ENCODE data around the gene OSR1. TPM values are rescaled to one million over a fixed set of nuclear protein-coding genes. Genes with fewer than 3 reads are reported as not detected.

OSR1 gene
- total RNA-seq, 1 donor from 2014 or later, result not detected

- H4K20me1 ChIP-seq (ENCODE audit: low read depth), result peaks cover 38% of the 10 kb centered on the region
Observed at GRCh38 chr2:19347619-19348562, 10.5 kb downstream of the OSR1 start.

GRCh38 chr2:19346983-19347618 lies 11.3 kb downstream of the OSR1 start:
- H2AFZ ChIP-seq (replicated peaks), result peak overlapping the region; percentile 94
- H3K27ac Mint-ChIP-seq, result peak overlapping the region; percentile 79
- H3K36me3 ChIP-seq, result no peaks in the 10 kb centered on the region
- peaks cover 39% of the 10 kb centered on the region for H3K27me3 ChIP-seq
- peak overlapping the region; percentile 82 for H3K4me3 ChIP-seq
- H3K4me3 Mint-ChIP-seq, result peak overlapping the region; percentile 96
- peaks cover 17% of the 10 kb centered on the region for H3K4me1 ChIP-seq
- no peak overlapping the region for H3K27ac ChIP-seq
- H3K9ac ChIP-seq, result peak overlapping the region; percentile 53
- H3K9me3 ChIP-seq (ENCODE audit: low read depth), result no peaks in the 10 kb centered on the region
- H3K36me3 Mint-ChIP-seq, result peaks cover 2% of the 10 kb centered on the region
- TF ChIP-seq EZH2phosphoT487 (IDR thresholded peaks at IDR 0.05), result no peak
- TF ChIP-seq EZH2 (IDR thresholded peaks at IDR 0.05), result no peak
- TF ChIP-seq, protein P1, sequence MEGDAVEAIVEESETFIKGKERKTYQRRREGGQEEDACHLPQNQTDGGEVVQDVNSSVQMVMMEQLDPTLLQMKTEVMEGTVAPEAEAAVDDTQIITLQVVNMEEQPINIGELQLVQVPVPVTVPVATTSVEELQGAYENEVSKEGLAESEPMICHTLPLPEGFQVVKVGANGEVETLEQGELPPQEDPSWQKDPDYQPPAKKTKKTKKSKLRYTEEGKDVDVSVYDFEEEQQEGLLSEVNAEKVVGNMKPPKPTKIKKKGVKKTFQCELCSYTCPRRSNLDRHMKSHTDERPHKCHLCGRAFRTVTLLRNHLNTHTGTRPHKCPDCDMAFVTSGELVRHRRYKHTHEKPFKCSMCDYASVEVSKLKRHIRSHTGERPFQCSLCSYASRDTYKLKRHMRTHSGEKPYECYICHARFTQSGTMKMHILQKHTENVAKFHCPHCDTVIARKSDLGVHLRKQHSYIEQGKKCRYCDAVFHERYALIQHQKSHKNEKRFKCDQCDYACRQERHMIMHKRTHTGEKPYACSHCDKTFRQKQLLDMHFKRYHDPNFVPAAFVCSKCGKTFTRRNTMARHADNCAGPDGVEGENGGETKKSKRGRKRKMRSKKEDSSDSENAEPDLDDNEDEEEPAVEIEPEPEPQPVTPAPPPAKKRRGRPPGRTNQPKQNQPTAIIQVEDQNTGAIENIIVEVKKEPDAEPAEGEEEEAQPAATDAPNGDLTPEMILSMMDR (IDR thresholded peaks at IDR 0.05), result no peak
- peaks cover 31% of the 10 kb centered on the region for H4K20me1 ChIP-seq (ENCODE audit: low read depth)
- H3F3A ChIP-seq (ENCODE audit: low read depth), result peaks cover 10% of the 10 kb centered on the region
- DNase-seq (ENCODE audit: low spot score), result no peak
- peaks cover 35% of the 10 kb centered on the region for H3K27me3 Mint-ChIP-seq (ENCODE audit: insufficient read depth, low read depth)
- H3K79me2 ChIP-seq (ENCODE audit: low read depth), result peaks cover 6% of the 10 kb centered on the region
- H3K4me1 Mint-ChIP-seq, result peaks cover 14% of the 10 kb centered on the region
- H3K4me2 ChIP-seq, result peak overlapping the region; percentile 87
- H3K9me3 Mint-ChIP-seq, result peaks cover under 1% of the 10 kb centered on the region

More at GRCh38 chr2:19347619-19348562, 10.5 kb downstream of the OSR1 start:
- Histone ChIP-seq H3F3A (ENCODE audit: low read depth) (peaks cover 10% of the 10 kb centered on the region), H2AFZ (replicated peaks) (peak overlapping the region; percentile 94), H3K4me3 (peak overlapping the region; percentile 82), H3K9me3 (ENCODE audit: low read depth) (no peaks in the 10 kb centered on the region), H3K27me3 (peaks cover 47% of the 10 kb centered on the region), H3K9ac (peak overlapping the region; percentile 53), H3K36me3 (no peaks in the 10 kb centered on the region), H3K4me2 (peak overlapping the region; percentile 87), H3K4me1 (peaks cover 17% of the 10 kb centered on the region), H3K27ac (no peak overlapping the region), H3K79me2 (ENCODE audit: low read depth) (peaks cover 6% of the 10 kb centered on the region)
- H3K27me3 Mint-ChIP-seq (ENCODE audit: insufficient read depth, low read depth), result peaks cover 42% of the 10 kb centered on the region
- DNase-seq (ENCODE audit: low spot score), result peak; percentile 95
- TF ChIP-seq EZH2phosphoT487 (IDR thresholded peaks at IDR 0.05), result no peak
- TF ChIP-seq, protein P1 (IDR thresholded peaks at IDR 0.05), result peak; percentile 3
- H3K4me1 Mint-ChIP-seq, result peaks cover 18% of the 10 kb centered on the region
- peaks cover 5% of the 10 kb centered on the region for H3K9me3 Mint-ChIP-seq
- peaks cover 2% of the 10 kb centered on the region for H3K36me3 Mint-ChIP-seq
- peak overlapping the region; percentile 96 for H3K4me3 Mint-ChIP-seq
- peak overlapping the region; percentile 85 for H3K27ac Mint-ChIP-seq

DNA sequence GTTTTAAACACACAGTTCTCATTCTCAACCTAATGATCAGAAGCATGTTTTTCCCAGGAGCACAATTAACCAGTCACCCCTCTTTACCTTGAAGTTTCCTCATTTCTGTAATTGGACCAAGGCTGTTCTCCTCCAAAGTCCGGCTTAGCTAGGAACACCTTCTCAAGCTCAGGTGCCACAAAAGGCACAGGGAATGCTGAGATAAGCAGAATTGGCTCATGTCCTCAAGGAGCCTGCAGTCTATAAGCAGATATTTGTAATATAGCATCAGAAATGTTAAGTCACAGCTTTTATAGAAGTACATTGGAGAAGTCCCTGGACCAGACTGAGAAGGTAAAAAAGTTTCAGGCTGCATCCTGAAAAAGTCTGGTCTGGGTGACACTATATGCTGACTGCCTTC lies 20.7 kb downstream of the OSR1 start:
- DNase-seq (ENCODE audit: low spot score), result no peak
- H3K36me3 Mint-ChIP-seq, result peaks cover 3% of the 10 kb centered on the region

More for the DNA sequence above, 20.7 kb downstream of the OSR1 start:
- no peak overlapping the region for H3K4me2 ChIP-seq
- H3K9ac ChIP-seq, result no peak overlapping the region
- no peaks in the 10 kb centered on the region for H3K79me2 ChIP-seq (ENCODE audit: low read depth)
- H3K4me1 ChIP-seq, result no peaks in the 10 kb centered on the region
- no peaks in the 10 kb centered on the region for H4K20me1 ChIP-seq (ENCODE audit: low read depth)
- H3K36me3 ChIP-seq, result no peaks in the 10 kb centered on the region
- H3K27me3 ChIP-seq, result no peaks in the 10 kb centered on the region
- no peak overlapping the region for H2AFZ ChIP-seq (replicated peaks)
- Mint-ChIP-seq H3K27me3 (ENCODE audit: insufficient read depth, low read depth) (no peaks in the 10 kb centered on the region), H3K9me3 (no peaks in the 10 kb centered on the region), H3K4me1 (peaks cover 5% of the 10 kb centered on the region), H3K4me3 (no peak overlapping the region), H3K27ac (no peak overlapping the region)
- H3K4me3 ChIP-seq, result no peak overlapping the region
- no peaks in the 10 kb centered on the region for H3F3A ChIP-seq (ENCODE audit: low read depth)
- no peak for TF ChIP-seq EZH2 (IDR thresholded peaks at IDR 0.05)
- TF ChIP-seq, protein P1 (IDR thresholded peaks at IDR 0.05), result no peak
- no peak for TF ChIP-seq EZH2phosphoT487 (IDR thresholded peaks at IDR 0.05)
- no peaks in the 10 kb centered on the region for H3K9me3 ChIP-seq (ENCODE audit: low read depth)
- no peak overlapping the region for H3K27ac ChIP-seq

Data from neural progenitor cell (in vitro differentiated cells).